Osteocyte (in vitro differentiated cells): ENCODE data around the gene TCEAL5. TPM values are rescaled to one million over a fixed set of nuclear protein-coding genes. Genes with fewer than 3 reads are reported as not detected.
A peak's percentile ranks its signal among the peaks of the same experiment; 100 is the strongest.
"Not testable (repeated sequence)": the region's sequence is repeated elsewhere in the genome, so short reads cannot be mapped to it uniquely, and the experiment has no call there.

Experiments
- DNase-seq: peaks from one replicate; pipeline ENCODE4 v3.0.0; 2021; ENCODE audit warnings: mixed read lengths; ENCODE audit not compliant: unreplicated experiment; ENCODE audit errors: extremely low spot score
- H3K27ac Mint-ChIP-seq: one replicate; pipeline ENCODE4 v1.8.0; 2021; ENCODE audit warnings: mild to moderate bottlenecking, mixed read lengths; ENCODE audit not compliant: unreplicated experiment
- H3K27me3 Mint-ChIP-seq: one replicate; pipeline ENCODE4 v1.8.0; 2021; ENCODE audit warnings: mixed read lengths; ENCODE audit not compliant: unreplicated experiment
- H3K36me3 Mint-ChIP-seq: one replicate; pipeline ENCODE4 v1.8.0; 2021; ENCODE audit warnings: mixed read lengths; ENCODE audit not compliant: unreplicated experiment
- H3K4me1 Mint-ChIP-seq: one replicate; pipeline ENCODE4 v1.8.0; 2021; ENCODE audit warnings: mixed read lengths; ENCODE audit not compliant: unreplicated experiment
- H3K4me3 Mint-ChIP-seq: one replicate; pipeline ENCODE4 v1.8.0; 2021; ENCODE audit warnings: mild to moderate bottlenecking, moderate library complexity, mixed read lengths; ENCODE audit not compliant: unreplicated experiment
- H3K9me3 Mint-ChIP-seq: one replicate; pipeline ENCODE4 v1.8.0; 2021; ENCODE audit warnings: mixed read lengths; ENCODE audit not compliant: unreplicated experiment
- total RNA-seq: library from RNA; stranded (reverse); gene quantifications from 2 replicates; pipeline ENCODE4 v1.2.1, GENCODE V29; 2021
- TF ChIP-seq, protein P1 (sequence below): fragments of 200-600 bp; sonication (generic); IDR thresholded peaks from 2 replicates; pipeline ENCODE4 v1.5.0; 2021; ENCODE audit warnings: antibody characterized with exemption, mild to moderate bottlenecking, moderate library complexity

The TCEAL5 gene
- total RNA-seq, 1 donor from 2014 or later, result not detected

DNA sequence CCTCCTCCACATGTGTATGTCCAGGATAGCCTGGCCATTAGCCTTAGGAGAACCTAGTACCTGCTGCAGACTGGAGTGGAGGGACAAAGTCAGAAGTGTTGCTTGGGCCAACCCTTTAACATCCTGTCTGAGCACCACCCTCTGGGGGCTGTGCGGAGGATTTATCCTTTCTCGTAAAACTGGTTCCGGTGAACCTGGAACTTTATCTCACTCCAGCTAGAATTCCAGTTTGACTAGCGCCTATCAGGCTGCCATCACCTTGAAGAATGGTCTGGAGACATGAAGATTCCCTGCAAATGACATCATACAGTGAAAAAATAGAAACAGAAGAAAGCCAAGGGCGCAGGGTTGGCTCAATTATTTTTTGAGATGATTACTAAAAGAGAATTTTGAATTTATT lies 25.6 kb downstream of the TCEAL5 start:
- Mint-ChIP-seq H3K27me3 (peaks cover 4% of the 10 kb centered on the region), H3K9me3 (no peaks in the 10 kb centered on the region), H3K27ac (no peak overlapping the region), H3K4me1 (peaks cover 9% of the 10 kb centered on the region), H3K36me3 (no peaks in the 10 kb centered on the region), H3K4me3 (no peak overlapping the region)
- TF ChIP-seq, protein P1, sequence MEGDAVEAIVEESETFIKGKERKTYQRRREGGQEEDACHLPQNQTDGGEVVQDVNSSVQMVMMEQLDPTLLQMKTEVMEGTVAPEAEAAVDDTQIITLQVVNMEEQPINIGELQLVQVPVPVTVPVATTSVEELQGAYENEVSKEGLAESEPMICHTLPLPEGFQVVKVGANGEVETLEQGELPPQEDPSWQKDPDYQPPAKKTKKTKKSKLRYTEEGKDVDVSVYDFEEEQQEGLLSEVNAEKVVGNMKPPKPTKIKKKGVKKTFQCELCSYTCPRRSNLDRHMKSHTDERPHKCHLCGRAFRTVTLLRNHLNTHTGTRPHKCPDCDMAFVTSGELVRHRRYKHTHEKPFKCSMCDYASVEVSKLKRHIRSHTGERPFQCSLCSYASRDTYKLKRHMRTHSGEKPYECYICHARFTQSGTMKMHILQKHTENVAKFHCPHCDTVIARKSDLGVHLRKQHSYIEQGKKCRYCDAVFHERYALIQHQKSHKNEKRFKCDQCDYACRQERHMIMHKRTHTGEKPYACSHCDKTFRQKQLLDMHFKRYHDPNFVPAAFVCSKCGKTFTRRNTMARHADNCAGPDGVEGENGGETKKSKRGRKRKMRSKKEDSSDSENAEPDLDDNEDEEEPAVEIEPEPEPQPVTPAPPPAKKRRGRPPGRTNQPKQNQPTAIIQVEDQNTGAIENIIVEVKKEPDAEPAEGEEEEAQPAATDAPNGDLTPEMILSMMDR, result no peak
- no peak for DNase-seq

DNA sequence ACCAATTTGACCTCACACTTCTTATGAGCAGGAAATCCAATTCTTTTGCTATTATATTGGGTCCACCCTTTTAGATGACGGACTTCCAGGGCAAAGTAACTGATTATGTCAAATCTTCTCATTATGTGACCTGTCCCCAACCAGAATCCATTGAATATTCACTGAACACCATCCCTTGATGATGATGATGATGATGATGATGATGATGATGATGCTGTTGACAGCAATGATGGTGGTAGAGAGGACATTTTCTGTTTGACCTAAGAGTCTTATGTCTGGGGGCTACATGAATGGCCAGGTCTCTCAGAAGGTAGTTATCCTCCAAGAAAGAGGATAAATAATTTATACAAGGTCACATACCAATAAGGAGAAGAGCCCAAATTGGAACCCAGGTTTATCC lies 26.7 kb downstream of the TCEAL5 start:
- no peaks in the 10 kb centered on the region for H3K9me3 Mint-ChIP-seq
- DNase-seq, result no peak
- TF ChIP-seq, protein P1, result no peak

DNA sequence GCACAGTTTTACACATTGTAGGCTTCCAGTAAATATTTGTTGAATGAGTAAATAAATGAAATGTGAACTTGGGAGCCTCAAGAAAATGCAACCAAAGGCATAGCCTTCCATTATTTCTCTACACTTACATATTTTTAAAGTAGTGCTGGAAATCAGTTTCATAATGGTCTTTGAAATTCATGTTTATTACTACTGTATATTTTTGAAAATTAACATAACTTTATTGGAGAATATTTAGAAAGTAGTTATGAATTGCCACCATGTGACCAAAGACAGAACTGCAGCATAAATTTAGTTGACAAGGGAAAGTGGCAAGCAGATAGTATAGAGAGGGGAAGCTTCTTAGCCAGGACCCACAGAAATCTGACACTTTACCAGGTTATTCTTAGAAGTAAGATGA lies 28.0 kb downstream of the TCEAL5 start:
- Mint-ChIP-seq H3K27me3 (peaks cover 12% of the 10 kb centered on the region), H3K9me3 (no peaks in the 10 kb centered on the region), H3K4me3 (no peak overlapping the region), H3K36me3 (no peaks in the 10 kb centered on the region), H3K4me1 (peaks cover under 1% of the 10 kb centered on the region), H3K27ac (no peak overlapping the region)
- TF ChIP-seq, protein P1, result peak; percentile 53
- no peak for DNase-seq

More for the DNA sequence above, 26.7 kb downstream of the TCEAL5 start:
- peaks cover 8% of the 10 kb centered on the region for H3K4me1 Mint-ChIP-seq
- H3K27me3 Mint-ChIP-seq, result peaks cover 12% of the 10 kb centered on the region
- H3K27ac Mint-ChIP-seq, result no peak overlapping the region
- H3K36me3 Mint-ChIP-seq, result no peaks in the 10 kb centered on the region
- no peak overlapping the region for H3K4me3 Mint-ChIP-seq

DNA sequence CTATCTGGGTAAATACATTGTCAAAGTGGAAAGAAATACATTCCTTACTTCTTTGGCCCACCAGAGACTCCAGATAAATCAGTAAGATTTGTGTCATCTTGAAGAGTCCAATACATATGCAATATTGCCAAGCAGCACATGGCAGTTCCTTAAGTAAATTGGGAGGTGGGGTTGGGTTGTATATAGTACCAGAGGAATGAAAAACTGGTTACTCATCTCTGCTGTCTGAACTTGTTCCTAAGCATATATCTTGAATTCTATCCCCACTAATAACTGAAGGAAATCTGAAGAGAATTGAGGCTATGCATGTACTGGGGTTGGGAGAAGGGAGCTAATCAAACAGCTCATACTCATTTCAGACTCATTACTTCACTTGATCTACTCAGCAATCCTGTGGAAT lies 36.4 kb downstream of the TCEAL5 start:
- no peaks in the 10 kb centered on the region for H3K36me3 Mint-ChIP-seq

DNA sequence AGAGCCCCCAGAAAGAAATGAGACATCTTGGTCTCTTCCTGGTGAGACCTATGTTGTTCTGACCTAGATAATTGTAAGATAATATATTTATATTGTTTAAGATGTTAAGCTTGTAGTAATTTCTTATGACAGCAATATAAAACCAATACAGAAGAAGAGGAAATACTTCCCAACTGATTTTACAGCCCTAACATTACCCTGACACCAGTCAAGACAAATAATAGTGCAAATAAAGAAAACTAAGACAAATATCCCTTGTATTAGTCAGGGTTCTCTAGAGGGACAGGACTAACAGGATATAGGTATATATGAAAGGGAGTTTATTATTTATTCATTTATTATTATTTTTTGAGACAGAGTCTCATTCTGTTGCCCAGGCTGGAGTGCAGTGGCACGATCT lies 40.3 kb downstream of the TCEAL5 start:
- H3K27ac Mint-ChIP-seq, result no peak overlapping the region
- DNase-seq, result no peak
- peaks cover 2% of the 10 kb centered on the region for H3K27me3 Mint-ChIP-seq
- H3K36me3 Mint-ChIP-seq, result no peaks in the 10 kb centered on the region
- TF ChIP-seq, protein P1, result no peak
- H3K9me3 Mint-ChIP-seq, result peaks cover 5% of the 10 kb centered on the region
- H3K4me3 Mint-ChIP-seq, result no peak overlapping the region
- no peaks in the 10 kb centered on the region for H3K4me1 Mint-ChIP-seq

More for the DNA sequence above, 36.4 kb downstream of the TCEAL5 start:
- Mint-ChIP-seq H3K27me3 (peaks cover 17% of the 10 kb centered on the region), H3K9me3 (peaks cover 5% of the 10 kb centered on the region), H3K27ac (no peak overlapping the region), H3K4me3 (no peak overlapping the region), H3K4me1 (no peaks in the 10 kb centered on the region)
- no peak for DNase-seq
- TF ChIP-seq, protein P1, result no peak

DNA sequence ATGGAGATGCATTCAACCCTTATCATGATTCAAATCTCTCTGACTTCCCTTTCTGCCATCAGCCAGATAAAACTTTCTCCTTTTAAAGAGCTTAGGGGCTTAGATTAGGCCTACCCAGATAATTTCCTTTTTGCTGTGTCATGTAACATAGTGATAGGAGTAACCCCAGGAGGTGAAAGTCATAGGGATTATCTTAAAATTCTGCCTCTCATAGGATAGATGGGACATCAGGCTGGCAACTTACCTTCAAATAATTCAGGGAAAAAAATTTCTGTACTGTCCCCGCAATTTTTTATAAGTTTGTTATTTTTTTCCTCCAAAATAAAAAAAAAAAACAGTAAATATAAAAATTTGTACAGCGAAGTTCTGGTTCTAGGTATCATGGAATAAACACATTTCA lies 40.9 kb downstream of the TCEAL5 start:
- H3K36me3 Mint-ChIP-seq, H3K4me3 Mint-ChIP-seq, H3K27me3 Mint-ChIP-seq, DNase-seq, H3K9me3 Mint-ChIP-seq, H3K4me1 Mint-ChIP-seq, H3K27ac Mint-ChIP-seq: not testable (repeated sequence)
